SK-N-SH (cell line): ENCODE results near the gene NUP133.

ENCODE experiments used
- FOSL2 ChIP-seq: IDR thresholded peaks from 2 replicates; pipeline ENCODE4 v1.4.0; 2012; ENCODE audit warnings: low read depth, mild to moderate bottlenecking, moderate library complexity, borderline replicate concordance
- POLR2AphosphoS5 ChIP-seq: IDR thresholded peaks from 2 replicates; pipeline ENCODE4 v1.6.1; 2012; ENCODE audit warnings: low read depth, low read length
- RAD21 ChIP-seq: IDR thresholded peaks from 2 replicates; pipeline ENCODE4 v1.6.1; 2012; ENCODE audit warnings: mild to moderate bottlenecking, low read length
- SIN3A ChIP-seq: IDR thresholded peaks from 2 replicates; pipeline ENCODE4 v1.6.1; 2012; ENCODE audit warnings: low read depth, mild to moderate bottlenecking, low read length, moderate library complexity, borderline replicate concordance
- SMC3 ChIP-seq: IDR thresholded peaks from 2 replicates; pipeline ENCODE4 v1.6.1; 2012; ENCODE audit warnings: low read depth, low read length, improper control_type of control experiment
- TCF12 ChIP-seq: IDR thresholded peaks from 2 replicates; pipeline ENCODE4 v1.4.0; 2012
- TF ChIP-seq, protein P1 (sequence below): fragments of 200-600 bp; sonication (generic); IDR thresholded peaks from 2 replicates; pipeline ENCODE4 v1.6.1; 2017; ENCODE audit warnings: antibody characterized with exemption, mild to moderate bottlenecking, moderate library complexity

DNA sequence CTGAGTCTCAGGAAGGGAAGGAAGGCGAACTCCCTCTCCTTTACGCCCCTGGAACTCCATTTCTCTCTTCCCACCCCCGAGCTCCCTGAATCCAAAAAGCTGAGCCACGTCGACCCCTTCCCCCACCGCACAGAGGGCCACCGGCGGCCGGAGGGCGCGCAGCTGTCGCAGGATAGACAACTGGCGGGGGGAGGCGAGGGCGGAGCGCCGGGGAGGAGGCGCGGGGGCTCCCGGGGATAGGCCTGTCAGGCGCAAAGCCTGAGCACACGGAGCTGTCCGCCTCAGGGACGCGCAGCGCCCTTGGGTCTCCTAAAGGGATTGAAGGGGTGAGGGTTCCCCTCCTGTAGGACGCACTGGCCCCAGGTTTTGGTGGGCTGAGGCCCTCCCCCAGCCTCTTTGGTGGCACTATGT lies 73.5 kb downstream of the NUP133 start:
- TF ChIP-seq FOSL2, result no peak
- TF ChIP-seq, protein P1, sequence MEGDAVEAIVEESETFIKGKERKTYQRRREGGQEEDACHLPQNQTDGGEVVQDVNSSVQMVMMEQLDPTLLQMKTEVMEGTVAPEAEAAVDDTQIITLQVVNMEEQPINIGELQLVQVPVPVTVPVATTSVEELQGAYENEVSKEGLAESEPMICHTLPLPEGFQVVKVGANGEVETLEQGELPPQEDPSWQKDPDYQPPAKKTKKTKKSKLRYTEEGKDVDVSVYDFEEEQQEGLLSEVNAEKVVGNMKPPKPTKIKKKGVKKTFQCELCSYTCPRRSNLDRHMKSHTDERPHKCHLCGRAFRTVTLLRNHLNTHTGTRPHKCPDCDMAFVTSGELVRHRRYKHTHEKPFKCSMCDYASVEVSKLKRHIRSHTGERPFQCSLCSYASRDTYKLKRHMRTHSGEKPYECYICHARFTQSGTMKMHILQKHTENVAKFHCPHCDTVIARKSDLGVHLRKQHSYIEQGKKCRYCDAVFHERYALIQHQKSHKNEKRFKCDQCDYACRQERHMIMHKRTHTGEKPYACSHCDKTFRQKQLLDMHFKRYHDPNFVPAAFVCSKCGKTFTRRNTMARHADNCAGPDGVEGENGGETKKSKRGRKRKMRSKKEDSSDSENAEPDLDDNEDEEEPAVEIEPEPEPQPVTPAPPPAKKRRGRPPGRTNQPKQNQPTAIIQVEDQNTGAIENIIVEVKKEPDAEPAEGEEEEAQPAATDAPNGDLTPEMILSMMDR, result no peak
- no peak for TF ChIP-seq SIN3A
- no peak for TF ChIP-seq POLR2AphosphoS5
- TF ChIP-seq TCF12, result no peak
- no peak for TF ChIP-seq SMC3
- TF ChIP-seq RAD21, result no peak
